ENCODE results near the gene CFAP69.

CFAP69 gene

GRCh38 chr7:90274161-90274560, 29.2 kb downstream of the CFAP69 start:
- no peak overlapping the region for H3K4me3 ChIP-seq (replicated peaks in 1 of 2; ENCODE audit: low read depth in 2 of 2, low read length in 2 of 2)
- TF ChIP-seq CTCF (IDR thresholded peaks at IDR 0.05; ENCODE audit: low read depth, low read length) = no peak
- DNase-seq (ENCODE audit: low read depth in 2 of 2) = no peak

- TF ChIP-seq CTCF (IDR thresholded peaks at IDR 0.05; ENCODE audit: low read depth, low read length) = no peak
- no peak for DNase-seq (ENCODE audit: low read depth in 2 of 2)
- H3K4me3 ChIP-seq (replicated peaks in 1 of 2; ENCODE audit: low read depth in 2 of 2, low read length in 2 of 2) = no peak overlapping the region
Observed at GRCh38 chr7:90276033-90276728, 31.2 kb downstream of the CFAP69 start.

- TF ChIP-seq CTCF (IDR thresholded peaks at IDR 0.05; ENCODE audit: low read depth, low read length) = no peak
- DNase-seq (ENCODE audit: low read depth in 2 of 2) = no peak
- H3K4me3 ChIP-seq (replicated peaks in 1 of 2; ENCODE audit: low read depth in 2 of 2, low read length in 2 of 2) = no peak overlapping the region
Observed at GRCh38 chr7:90288154-90288553, 43.2 kb downstream of the CFAP69 start.

GRCh38 chr7:90290244-90291113, 45.5 kb downstream of the CFAP69 start:
- no peak for DNase-seq (ENCODE audit: low read depth in 2 of 2)
- H3K4me3 ChIP-seq (replicated peaks in 1 of 2; ENCODE audit: low read depth in 2 of 2, low read length in 2 of 2) = no peak overlapping the region
- no peak for TF ChIP-seq CTCF (IDR thresholded peaks at IDR 0.05; ENCODE audit: low read depth, low read length)

GRCh38 chr7:90298145-90299038, 53.4 kb downstream of the CFAP69 start:
- H3K4me3 ChIP-seq (replicated peaks in 1 of 2; ENCODE audit: low read depth in 2 of 2, low read length in 2 of 2) = no peak overlapping the region
- peak; percentile 83 for TF ChIP-seq CTCF (IDR thresholded peaks at IDR 0.05; ENCODE audit: low read depth, low read length)
- peak; percentile 86 to 87 for DNase-seq (ENCODE audit: low read depth in 2 of 2)

- DNase-seq (ENCODE audit: low read depth in 2 of 2) = peak in 1 of 2 donors; percentile 15
- no peak overlapping the region for H3K4me3 ChIP-seq (replicated peaks in 1 of 2; ENCODE audit: low read depth in 2 of 2, low read length in 2 of 2)
- TF ChIP-seq CTCF (IDR thresholded peaks at IDR 0.05; ENCODE audit: low read depth, low read length) = no peak
Observed at GRCh38 chr7:90303241-90303640, 58.3 kb downstream of the CFAP69 start.
